Measurements from ENCODE around the gene MARCO.

Gene MARCO

DNA sequence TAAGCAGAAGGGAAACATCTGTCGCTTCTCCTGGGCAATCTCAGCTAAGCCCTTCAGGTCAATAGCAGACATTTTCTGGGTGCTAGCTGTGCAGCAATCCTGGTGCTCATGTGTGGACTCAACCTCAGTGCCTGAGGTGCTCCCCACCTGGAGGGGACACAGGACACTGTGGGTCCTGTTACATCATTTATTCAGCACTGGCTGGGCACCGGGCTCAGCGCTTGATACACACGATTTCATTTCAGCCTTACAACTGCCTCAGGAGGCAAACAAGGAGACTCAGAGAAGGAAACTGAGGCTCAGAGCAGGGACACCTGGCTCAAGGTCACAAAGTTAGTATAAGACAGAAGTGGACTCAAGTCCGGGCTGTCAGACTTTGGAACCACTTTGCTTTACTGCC is 46.7 kb downstream of the MARCO start:
- Histone ChIP-seq H3K27ac (replicated peaks; ENCODE audit: low read length) (no peak overlapping the region), H3K79me1 (ENCODE audit: low read depth, low read length) (no peaks in the 10 kb centered on the region), H3K18ac (ENCODE audit: low read length) (no peak overlapping the region), H2BK5ac (ENCODE audit: low read length) (no peak overlapping the region), H3K36me3 (replicated peaks in 1 of 2; ENCODE audit: control insufficient read depth in 2 of 2, insufficient read depth in 2 of 2, low read length in 2 of 2) (no peaks in the 10 kb centered on the region), H3K4me3 (ENCODE audit: low read length in 2 of 2) (no peak overlapping the region), H2BK15ac (ENCODE audit: low read length) (no peak overlapping the region), H3K4me1 (ENCODE audit: control insufficient read depth in 2 of 2, insufficient read depth in 1 of 2, low read depth in 1 of 2, low read length in 2 of 2) (peaks cover 0 to 2% of the 10 kb centered on the region in 2 donors), H3K4ac (ENCODE audit: low read length) (no peak overlapping the region), H3K4me2 (ENCODE audit: insufficient read depth, low read length, poor library complexity, severe bottlenecking) (no peak overlapping the region), H2AK5ac (ENCODE audit: low read depth, low read length) (no peak overlapping the region), H2BK120ac (ENCODE audit: low read depth, low read length) (no peak overlapping the region), H4K8ac (ENCODE audit: low read depth, low read length) (no peak overlapping the region), H3K14ac (ENCODE audit: low read length) (no peak overlapping the region), H3K23ac (ENCODE audit: low read depth, low read length, poor library complexity) (no peak overlapping the region), H3K9me3 (replicated peaks in 1 of 2; ENCODE audit: control insufficient read depth in 2 of 2, insufficient read depth in 1 of 2, low read depth in 1 of 2, low read length in 2 of 2) (no peaks in the 10 kb centered on the region), H3K27me3 (ENCODE audit: control insufficient read depth in 3 of 3, insufficient read depth in 3 of 3, low read depth in 1 of 3, low read length in 3 of 3) (peaks cover 0 to 3% (median 0%) of the 10 kb centered on the region in 3 experiments), H2AFZ (ENCODE audit: low read length) (no peak overlapping the region), H4K91ac (ENCODE audit: low read depth, low read length, poor library complexity) (no peak overlapping the region), H3K9ac (ENCODE audit: low read depth, low read length, poor library complexity) (no peak overlapping the region), H2BK12ac (ENCODE audit: low read length) (no peak overlapping the region)
- DNase-seq (ENCODE audit: low spot score) = no peak
- no CpG with 5 or more reads among the region's 5 CpGs for WGBS, 2 donors (ENCODE audit: extremely low coverage in 2 of 2, insufficient read length in 2 of 2, insufficient replicate concordance in 1 of 2)

DNA sequence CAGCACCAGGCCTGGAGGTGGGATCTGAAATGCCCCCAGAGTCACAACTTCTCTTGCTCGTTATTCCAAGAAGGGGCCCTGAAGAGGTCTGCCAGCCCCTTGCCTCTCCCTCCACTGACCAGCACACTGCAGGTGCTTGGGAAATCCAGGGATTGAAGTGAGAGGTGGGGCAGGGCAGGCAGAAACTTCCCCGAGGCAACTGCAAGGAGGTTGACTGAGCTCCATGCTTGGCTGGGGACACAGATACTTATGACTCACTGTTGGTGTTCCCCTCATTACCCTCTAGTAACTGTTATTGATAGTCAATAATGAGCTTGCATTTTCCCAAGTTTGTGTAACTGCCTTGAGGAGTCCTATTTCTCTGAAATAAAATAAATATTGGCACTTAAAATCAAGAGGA is 47.5 kb downstream of the MARCO start:
- WGBS, 2 donors (ENCODE audit: extremely low coverage in 2 of 2, insufficient read length in 2 of 2, insufficient replicate concordance in 1 of 2) = no CpG with 5 or more reads among the region's 2 CpGs
- Histone ChIP-seq H2BK120ac (ENCODE audit: low read depth, low read length) (no peak overlapping the region), H3K27me3 (ENCODE audit: control insufficient read depth in 3 of 3, insufficient read depth in 3 of 3, low read depth in 1 of 3, low read length in 3 of 3) (peaks cover 0 to 3% (median 0%) of the 10 kb centered on the region in 3 experiments), H4K8ac (ENCODE audit: low read depth, low read length) (no peak overlapping the region), H4K91ac (ENCODE audit: low read depth, low read length, poor library complexity) (no peak overlapping the region), H3K27ac (replicated peaks; ENCODE audit: low read length) (no peak overlapping the region), H3K23ac (ENCODE audit: low read depth, low read length, poor library complexity) (peak overlapping the region; percentile 5), H3K14ac (ENCODE audit: low read length) (no peak overlapping the region), H3K36me3 (replicated peaks in 1 of 2; ENCODE audit: control insufficient read depth in 2 of 2, insufficient read depth in 2 of 2, low read length in 2 of 2) (no peaks in the 10 kb centered on the region), H3K4me3 (ENCODE audit: low read length in 2 of 2) (no peak overlapping the region), H2AK5ac (ENCODE audit: low read depth, low read length) (no peak overlapping the region), H2BK5ac (ENCODE audit: low read length) (no peak overlapping the region), H3K18ac (ENCODE audit: low read length) (no peak overlapping the region), H2BK12ac (ENCODE audit: low read length) (no peak overlapping the region), H2AFZ (ENCODE audit: low read length) (no peak overlapping the region), H3K4me1 (ENCODE audit: control insufficient read depth in 2 of 2, insufficient read depth in 1 of 2, low read depth in 1 of 2, low read length in 2 of 2) (no peaks in the 10 kb centered on the region), H3K79me1 (ENCODE audit: low read depth, low read length) (no peaks in the 10 kb centered on the region), H3K4ac (ENCODE audit: low read length) (no peak overlapping the region), H3K9ac (ENCODE audit: low read depth, low read length, poor library complexity) (no peak overlapping the region), H3K9me3 (replicated peaks in 1 of 2; ENCODE audit: control insufficient read depth in 2 of 2, insufficient read depth in 1 of 2, low read depth in 1 of 2, low read length in 2 of 2) (no peaks in the 10 kb centered on the region), H3K4me2 (ENCODE audit: insufficient read depth, low read length, poor library complexity, severe bottlenecking) (no peak overlapping the region), H2BK15ac (ENCODE audit: low read length) (no peak overlapping the region)
- DNase-seq (ENCODE audit: low spot score) = no peak

DNA sequence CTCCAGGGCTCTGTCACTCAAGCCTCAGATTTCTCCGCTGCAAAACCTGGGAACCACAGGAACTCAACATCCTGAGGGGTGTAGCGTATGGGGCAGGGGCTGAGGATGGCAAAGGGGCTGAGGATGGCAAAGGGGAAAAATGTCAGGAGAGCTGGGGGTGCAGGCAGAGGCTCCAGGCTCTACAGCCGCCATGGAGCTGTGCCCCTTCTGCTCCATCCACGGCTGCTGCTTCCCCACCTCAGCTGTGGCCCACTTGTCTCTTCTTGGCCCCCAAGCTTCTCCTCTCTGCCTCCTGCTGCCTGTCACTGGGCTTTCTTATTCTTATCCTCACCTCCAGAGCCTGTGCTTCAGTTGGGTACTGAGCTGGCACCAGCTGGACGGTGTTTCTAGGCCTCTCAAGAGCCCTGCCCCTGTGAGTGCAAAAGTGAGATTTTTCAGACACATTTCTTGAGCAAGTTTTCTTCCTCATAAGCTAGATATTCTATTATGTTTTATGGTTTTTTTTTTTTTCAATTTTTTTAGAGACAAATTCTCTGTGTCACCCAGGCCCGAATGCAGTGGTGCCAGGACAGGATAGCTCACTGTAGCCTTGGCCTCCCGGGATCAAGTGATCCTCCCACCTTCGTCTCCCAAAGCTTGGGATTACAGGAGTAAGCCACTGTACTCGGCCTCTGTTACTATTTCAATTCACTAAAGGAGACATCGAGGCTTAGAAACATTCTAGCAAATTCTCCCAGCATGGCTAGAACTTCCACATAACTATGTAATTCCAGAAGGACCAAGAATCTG is 49.0 kb downstream of the MARCO start:
- H2BK5ac ChIP-seq (ENCODE audit: low read length) = peak overlapping the region; percentile 29
- peak overlapping the region; percentile 3 for H2AK5ac ChIP-seq (ENCODE audit: low read depth, low read length)
- no peak overlapping the region for H3K27ac ChIP-seq (replicated peaks; ENCODE audit: low read length)
- WGBS, 2 donors (ENCODE audit: extremely low coverage in 2 of 2, insufficient read length in 2 of 2, insufficient replicate concordance in 1 of 2) = no CpG with 5 or more reads among the region's 10 CpGs
- H3K23ac ChIP-seq (ENCODE audit: low read depth, low read length, poor library complexity) = no peak overlapping the region
- DNase-seq (ENCODE audit: low spot score) = no peak
- no peak overlapping the region for H2AFZ ChIP-seq (ENCODE audit: low read length)
- H3K4me3 ChIP-seq (ENCODE audit: low read length in 2 of 2) = no peak overlapping the region
- H3K36me3 ChIP-seq (replicated peaks in 1 of 2; ENCODE audit: control insufficient read depth in 2 of 2, insufficient read depth in 2 of 2, low read length in 2 of 2) = no peaks in the 10 kb centered on the region
- no peak overlapping the region for H2BK15ac ChIP-seq (ENCODE audit: low read length)
- no peak overlapping the region for H3K9ac ChIP-seq (ENCODE audit: low read depth, low read length, poor library complexity)
- no peak overlapping the region for H2BK120ac ChIP-seq (ENCODE audit: low read depth, low read length)
- no peaks in the 10 kb centered on the region for H3K79me1 ChIP-seq (ENCODE audit: low read depth, low read length)
- no peak overlapping the region for H3K14ac ChIP-seq (ENCODE audit: low read length)
- H2BK12ac ChIP-seq (ENCODE audit: low read length) = no peak overlapping the region
- no peak overlapping the region for H4K8ac ChIP-seq (ENCODE audit: low read depth, low read length)
- H3K18ac ChIP-seq (ENCODE audit: low read length) = no peak overlapping the region
- no peak overlapping the region for H4K91ac ChIP-seq (ENCODE audit: low read depth, low read length, poor library complexity)
- H3K4me1 ChIP-seq (ENCODE audit: control insufficient read depth in 2 of 2, insufficient read depth in 1 of 2, low read depth in 1 of 2, low read length in 2 of 2) = no peaks in the 10 kb centered on the region
- H3K4ac ChIP-seq (ENCODE audit: low read length) = no peak overlapping the region
- H3K27me3 ChIP-seq (ENCODE audit: control insufficient read depth in 3 of 3, insufficient read depth in 3 of 3, low read depth in 1 of 3, low read length in 3 of 3) = peaks cover 0 to 3% (median 0%) of the 10 kb centered on the region in 3 experiments
- no peaks in the 10 kb centered on the region for H3K9me3 ChIP-seq (replicated peaks in 1 of 2; ENCODE audit: control insufficient read depth in 2 of 2, insufficient read depth in 1 of 2, low read depth in 1 of 2, low read length in 2 of 2)
- H3K4me2 ChIP-seq (ENCODE audit: insufficient read depth, low read length, poor library complexity, severe bottlenecking) = no peak overlapping the region

DNA sequence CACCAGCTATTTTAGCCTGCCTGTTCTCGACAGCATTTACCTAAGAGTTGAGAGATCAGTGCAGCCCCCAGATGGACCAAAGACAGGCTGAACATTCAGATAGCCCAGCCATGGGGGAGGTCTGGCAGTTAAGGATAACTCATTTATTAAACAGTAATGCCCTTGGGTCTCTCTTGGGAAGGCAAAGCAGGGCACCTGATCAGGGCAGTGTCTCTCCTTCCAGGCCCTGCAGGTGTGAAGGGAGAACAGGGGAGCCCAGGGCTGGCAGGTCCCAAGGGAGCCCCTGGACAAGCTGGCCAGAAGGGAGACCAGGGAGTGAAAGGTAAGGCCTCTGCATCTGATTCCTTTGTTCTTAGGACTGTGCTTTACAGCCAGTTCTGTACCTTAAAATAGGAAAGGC is 49.6 kb downstream of the MARCO start:
- H3K4me1 ChIP-seq (ENCODE audit: control insufficient read depth in 2 of 2, insufficient read depth in 1 of 2, low read depth in 1 of 2, low read length in 2 of 2) = no peaks in the 10 kb centered on the region
- no peak overlapping the region for H2AFZ ChIP-seq (ENCODE audit: low read length)
- no peak for DNase-seq (ENCODE audit: low spot score)
- no peak overlapping the region for H2AK5ac ChIP-seq (ENCODE audit: low read depth, low read length)
- H3K9me3 ChIP-seq (replicated peaks in 1 of 2; ENCODE audit: control insufficient read depth in 2 of 2, insufficient read depth in 1 of 2, low read depth in 1 of 2, low read length in 2 of 2) = no peaks in the 10 kb centered on the region
- H3K27ac ChIP-seq (replicated peaks; ENCODE audit: low read length) = no peak overlapping the region
- H3K4me2 ChIP-seq (ENCODE audit: insufficient read depth, low read length, poor library complexity, severe bottlenecking) = no peak overlapping the region
- no peak overlapping the region for H3K4ac ChIP-seq (ENCODE audit: low read length)
- no peak overlapping the region for H4K91ac ChIP-seq (ENCODE audit: low read depth, low read length, poor library complexity)
- H2BK12ac ChIP-seq (ENCODE audit: low read length) = no peak overlapping the region
- no peak overlapping the region for H2BK120ac ChIP-seq (ENCODE audit: low read depth, low read length)
- H3K18ac ChIP-seq (ENCODE audit: low read length) = no peak overlapping the region
- H3K4me3 ChIP-seq (ENCODE audit: low read length in 2 of 2) = no peak overlapping the region
- no peak overlapping the region for H4K8ac ChIP-seq (ENCODE audit: low read depth, low read length)
- H3K23ac ChIP-seq (ENCODE audit: low read depth, low read length, poor library complexity) = no peak overlapping the region
- no peak overlapping the region for H3K14ac ChIP-seq (ENCODE audit: low read length)
- no peaks in the 10 kb centered on the region for H3K36me3 ChIP-seq (replicated peaks in 1 of 2; ENCODE audit: control insufficient read depth in 2 of 2, insufficient read depth in 2 of 2, low read length in 2 of 2)
- no peak overlapping the region for H3K9ac ChIP-seq (ENCODE audit: low read depth, low read length, poor library complexity)
- no peaks in the 10 kb centered on the region for H3K79me1 ChIP-seq (ENCODE audit: low read depth, low read length)
- no peak overlapping the region for H2BK5ac ChIP-seq (ENCODE audit: low read length)
- no peak overlapping the region for H2BK15ac ChIP-seq (ENCODE audit: low read length)
- H3K27me3 ChIP-seq (ENCODE audit: control insufficient read depth in 3 of 3, insufficient read depth in 3 of 3, low read depth in 1 of 3, low read length in 3 of 3) = peaks cover 0 to 3% (median 0%) of the 10 kb centered on the region in 3 experiments
- WGBS, 2 donors (ENCODE audit: extremely low coverage in 2 of 2, insufficient read length in 2 of 2, insufficient replicate concordance in 1 of 2) = no CpG with 5 or more reads among the region's 1 CpG

Measured in neuronal stem cell (in vitro differentiated cells).